Stomach smooth muscle (tissue), 2 donors: ENCODE measurements around the gene HERC2.
"Not testable (repeated sequence)": the region's sequence is repeated elsewhere in the genome, so short reads cannot be mapped to it uniquely, and the experiment has no call there.

Experiments used
- H3K27ac ChIP-seq: one replicate; pipeline ENCODE4 v1.7.0; 2013; ENCODE audit warnings: mild to moderate bottlenecking, low read length, inconsistent platforms
- H3K27me3 ChIP-seq, 2 donors: one replicate each; pipeline ENCODE4 v1.7.0; 2013; ENCODE audit warnings: low read length in 2 of 2; ENCODE audit not compliant: insufficient read depth in 2 of 2, control insufficient read depth in 1 of 2
- H3K36me3 ChIP-seq, 2 donors: one replicate each; pipeline ENCODE4 v1.7.0; 2013; ENCODE audit warnings: low read length in 2 of 2; ENCODE audit not compliant: control insufficient read depth in 2 of 2, insufficient read depth in 2 of 2
- H3K4me1 ChIP-seq: one replicate; pipeline ENCODE4 v1.7.0; 2013; ENCODE audit warnings: low read length; ENCODE audit not compliant: control insufficient read depth, insufficient read depth
- H3K4me3 ChIP-seq, 2 donors: one replicate each; pipeline ENCODE4 v1.7.0; 2013; ENCODE audit warnings: low read length in 2 of 2
- H3K9ac ChIP-seq, 2 donors: one replicate each; pipeline ENCODE4 v1.7.0; 2013; ENCODE audit warnings: low read length in 2 of 2, mild to moderate bottlenecking in 1 of 2
- H3K9me3 ChIP-seq, 2 donors: one replicate each; pipeline ENCODE4 v1.7.0; 2013; ENCODE audit warnings: low read length in 2 of 2; ENCODE audit not compliant: control insufficient read depth in 2 of 2
- donor health status: healthy.
- donor health status: Pancreatic carcinoma.

The HERC2 gene

GRCh38 chr15:28198215-28198614 is 123.8 kb downstream of the HERC2 start:
- H3K9ac ChIP-seq, H3K27me3 ChIP-seq, H3K4me3 ChIP-seq, H3K9me3 ChIP-seq, H3K27ac ChIP-seq, H3K4me1 ChIP-seq, H3K36me3 ChIP-seq: not testable (repeated sequence)

GRCh38 chr15:28197694-28198093 is 124.3 kb downstream of the HERC2 start:
- H3K9ac ChIP-seq, H3K27ac ChIP-seq, H3K36me3 ChIP-seq, H3K4me3 ChIP-seq, H3K27me3 ChIP-seq, H3K9me3 ChIP-seq, H3K4me1 ChIP-seq: not testable (repeated sequence)

- not testable (repeated sequence) for H3K9ac ChIP-seq, H3K36me3 ChIP-seq, H3K9me3 ChIP-seq, H3K27me3 ChIP-seq, H3K4me1 ChIP-seq, H3K27ac ChIP-seq, H3K4me3 ChIP-seq
Measured at GRCh38 chr15:28196581-28196980, 125.4 kb downstream of the HERC2 start.

- no peak overlapping the region for H3K9ac ChIP-seq
- H3K4me1 ChIP-seq: no peaks in the 10 kb centered on the region
- no peaks in the 10 kb centered on the region for H3K9me3 ChIP-seq
- H3K27ac ChIP-seq: no peak overlapping the region
- no peak overlapping the region for H3K4me3 ChIP-seq
- H3K27me3 ChIP-seq: no peaks in the 10 kb centered on the region
- H3K36me3 ChIP-seq: peaks cover 12 to 17% of the 10 kb centered on the region in 2 donors
Measured at GRCh38 chr15:28192772-28193171, 129.2 kb downstream of the HERC2 start.

GRCh38 chr15:28191832-28192231 is 130.1 kb downstream of the HERC2 start:
- no peaks in the 10 kb centered on the region for H3K4me1 ChIP-seq
- H3K27ac ChIP-seq: no peak overlapping the region
- peaks cover 18 to 20% of the 10 kb centered on the region in 2 donors for H3K36me3 ChIP-seq
- no peak overlapping the region for H3K9ac ChIP-seq
- H3K27me3 ChIP-seq: no peaks in the 10 kb centered on the region
- H3K4me3 ChIP-seq: peak overlapping the region in 1 of 2 donors; percentile 24
- no peaks in the 10 kb centered on the region for H3K9me3 ChIP-seq

GRCh38 chr15:28190391-28191174 is 131.4 kb downstream of the HERC2 start:
- Histone ChIP-seq H3K9ac (no peak overlapping the region), H3K4me3 (no peak overlapping the region), H3K9me3 (no peaks in the 10 kb centered on the region), H3K4me1 (no peaks in the 10 kb centered on the region), H3K27ac (no peak overlapping the region), H3K27me3 (no peaks in the 10 kb centered on the region), H3K36me3 (peaks cover 25 to 27% of the 10 kb centered on the region in 2 donors)

GRCh38 chr15:28185148-28185895 is 136.7 kb downstream of the HERC2 start:
- no peaks in the 10 kb centered on the region for H3K9me3 ChIP-seq
- no peak overlapping the region for H3K4me3 ChIP-seq
- no peak overlapping the region for H3K9ac ChIP-seq
- H3K27me3 ChIP-seq: no peaks in the 10 kb centered on the region
- H3K36me3 ChIP-seq: peaks cover 38% of the 10 kb centered on the region in 2 donors
- H3K27ac ChIP-seq: no peak overlapping the region
- peaks cover 3% of the 10 kb centered on the region for H3K4me1 ChIP-seq

GRCh38 chr15:28184166-28184565 is 137.8 kb downstream of the HERC2 start:
- Histone ChIP-seq H3K27ac (no peak overlapping the region), H3K36me3 (peaks cover 38 to 40% of the 10 kb centered on the region in 2 donors), H3K4me3 (no peak overlapping the region)

GRCh38 chr15:28182731-28183130 is 139.2 kb downstream of the HERC2 start:
- H3K9ac ChIP-seq: no peak overlapping the region
- peaks cover 40 to 41% of the 10 kb centered on the region in 2 donors for H3K36me3 ChIP-seq
- no peak overlapping the region for H3K27ac ChIP-seq
- no peaks in the 10 kb centered on the region for H3K9me3 ChIP-seq
- no peaks in the 10 kb centered on the region for H3K27me3 ChIP-seq
- H3K4me3 ChIP-seq: no peak overlapping the region
- peaks cover 3% of the 10 kb centered on the region for H3K4me1 ChIP-seq

More at GRCh38 chr15:28184166-28184565, 137.8 kb downstream of the HERC2 start:
- H3K9ac ChIP-seq: no peak overlapping the region
- H3K9me3 ChIP-seq: no peaks in the 10 kb centered on the region
- peaks cover 3% of the 10 kb centered on the region for H3K4me1 ChIP-seq
- no peaks in the 10 kb centered on the region for H3K27me3 ChIP-seq

GRCh38 chr15:28182216-28182615 is 139.8 kb downstream of the HERC2 start:
- Histone ChIP-seq H3K36me3 (peaks cover 38 to 40% of the 10 kb centered on the region in 2 donors), H3K9ac (no peak overlapping the region), H3K9me3 (no peaks in the 10 kb centered on the region), H3K27me3 (no peaks in the 10 kb centered on the region), H3K27ac (no peak overlapping the region), H3K4me3 (no peak overlapping the region), H3K4me1 (peaks cover 3% of the 10 kb centered on the region)

- H3K27me3 ChIP-seq: no peaks in the 10 kb centered on the region
- H3K27ac ChIP-seq: no peak overlapping the region
- no peak overlapping the region for H3K4me3 ChIP-seq
- H3K4me1 ChIP-seq: peaks cover 3% of the 10 kb centered on the region
- no peak overlapping the region for H3K9ac ChIP-seq
- H3K36me3 ChIP-seq: peaks cover 36 to 44% of the 10 kb centered on the region in 2 donors
- no peaks in the 10 kb centered on the region for H3K9me3 ChIP-seq
Measured at GRCh38 chr15:28181366-28181765, 140.6 kb downstream of the HERC2 start.
